ENCODE results near the gene VWF.

VWF gene

DNA sequence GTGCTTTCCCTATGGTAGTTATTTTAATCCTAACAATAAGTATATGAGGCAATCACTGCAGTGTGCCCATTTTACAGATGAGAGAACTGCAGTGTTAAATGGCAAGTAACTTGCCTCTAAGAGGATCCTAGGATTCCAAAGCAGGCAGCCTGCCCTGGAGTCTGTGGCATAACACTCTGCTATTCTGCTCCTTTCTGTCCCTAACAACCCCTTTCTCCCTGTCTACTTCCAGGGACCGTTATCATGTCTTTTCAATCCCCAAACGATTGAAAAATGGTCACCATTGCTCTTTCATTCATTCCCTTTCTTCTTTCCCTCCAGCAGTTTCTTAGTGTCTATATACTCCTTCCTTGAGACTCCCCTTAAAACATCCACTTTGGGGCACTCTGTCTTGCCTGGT lies 178.1 kb downstream of the VWF start:
- no peaks in the 10 kb centered on the region for H3K36me3 ChIP-seq (ENCODE audit: control insufficient read depth, insufficient read depth, low read length)
- H3K4me3 ChIP-seq (ENCODE audit: low read depth, low read length): no peak overlapping the region
- peaks cover 59% of the 10 kb centered on the region for H3K27me3 ChIP-seq (ENCODE audit: control insufficient read depth, insufficient read depth, low read length)
- no peak overlapping the region for H3K27ac ChIP-seq (ENCODE audit: low read depth, low read length)
- peaks cover 3% of the 10 kb centered on the region; the same call in 1 of the 2 replicates for H3K4me1 ChIP-seq (ENCODE audit: control insufficient read depth, insufficient read depth, low read length)
- H3K9ac ChIP-seq (ENCODE audit: low read length): no peak overlapping the region
- no peaks in the 10 kb centered on the region for H3K9me3 ChIP-seq (ENCODE audit: control insufficient read depth, insufficient read depth, low read depth, low read length)

GRCh38 chr12:5945071-5946008 lies 179.1 kb downstream of the VWF start, which contains the start of gene ANO2:
Gene ANO2, minus strand, starts transcription at chr12:5945259. Its CDS starts 42 bp downstream, at chr12:5945217.
- H3K4me1 ChIP-seq (ENCODE audit: control insufficient read depth, insufficient read depth, low read length): peaks cover 3% of the 10 kb centered on the region; the same call in 1 of the 2 replicates
- H3K27ac ChIP-seq (ENCODE audit: low read depth, low read length): no peak within 1 kb of the TSS
- H3K9me3 ChIP-seq (ENCODE audit: control insufficient read depth, insufficient read depth, low read depth, low read length): no peaks in the 10 kb centered on the region
- H3K9ac ChIP-seq (ENCODE audit: low read length): peak within 1 kb of the TSS; percentile 76
- H3K36me3 ChIP-seq (ENCODE audit: control insufficient read depth, insufficient read depth, low read length): no peaks in the 10 kb centered on the region
- H3K27me3 ChIP-seq (ENCODE audit: control insufficient read depth, insufficient read depth, low read length): peaks cover 51% of the 10 kb centered on the region
- peak within 1 kb of the TSS; percentile 80 for H3K4me3 ChIP-seq (ENCODE audit: low read depth, low read length)

- Histone ChIP-seq H3K9ac (ENCODE audit: low read length) (peak overlapping the region; percentile 76), H3K4me3 (ENCODE audit: low read depth, low read length) (peak overlapping the region; percentile 80), H3K36me3 (ENCODE audit: control insufficient read depth, insufficient read depth, low read length) (no peaks in the 10 kb centered on the region), H3K9me3 (ENCODE audit: control insufficient read depth, insufficient read depth, low read depth, low read length) (no peaks in the 10 kb centered on the region), H3K27me3 (ENCODE audit: control insufficient read depth, insufficient read depth, low read length) (peaks cover 51% of the 10 kb centered on the region), H3K27ac (ENCODE audit: low read depth, low read length) (no peak overlapping the region), H3K4me1 (ENCODE audit: control insufficient read depth, insufficient read depth, low read length) (peaks cover 3% of the 10 kb centered on the region; the same call in 1 of the 2 replicates)
Observed at GRCh38 chr12:5944688-5945070, 179.8 kb downstream of the VWF start.

DNA sequence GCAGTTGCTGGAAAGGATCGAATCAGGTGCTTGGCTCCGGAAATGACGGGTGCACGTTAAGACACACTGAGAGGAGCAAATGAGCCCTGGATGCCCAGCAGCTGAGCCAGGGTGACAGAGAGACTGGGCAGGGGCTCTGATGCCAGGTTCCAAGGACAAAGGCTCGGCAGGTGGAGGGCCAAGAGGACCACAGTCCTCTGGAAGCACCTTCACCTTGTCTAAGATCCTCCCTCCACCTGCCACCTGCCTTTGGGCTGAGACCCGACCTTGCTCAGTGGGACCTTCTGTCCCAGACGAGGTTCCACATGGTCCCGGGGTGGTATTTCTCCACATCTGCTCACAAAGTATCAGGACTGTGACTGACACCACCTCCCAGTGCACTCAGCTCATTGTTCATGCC lies 180.4 kb downstream of the VWF start:
- H3K9ac ChIP-seq (ENCODE audit: low read length): no peak overlapping the region
- peaks cover 51% of the 10 kb centered on the region for H3K27me3 ChIP-seq (ENCODE audit: control insufficient read depth, insufficient read depth, low read length)
- H3K27ac ChIP-seq (ENCODE audit: low read depth, low read length): no peak overlapping the region
- H3K4me3 ChIP-seq (ENCODE audit: low read depth, low read length): peak overlapping the region; percentile 80; the same call in 1 of the 2 replicates
- no peaks in the 10 kb centered on the region for H3K9me3 ChIP-seq (ENCODE audit: control insufficient read depth, insufficient read depth, low read depth, low read length)
- H3K36me3 ChIP-seq (ENCODE audit: control insufficient read depth, insufficient read depth, low read length): no peaks in the 10 kb centered on the region
- H3K4me1 ChIP-seq (ENCODE audit: control insufficient read depth, insufficient read depth, low read length): peaks cover 3% of the 10 kb centered on the region; the same call in 1 of the 2 replicates

GRCh38 chr12:5941907-5942306 lies 182.6 kb downstream of the VWF start:
- no peaks in the 10 kb centered on the region for H3K36me3 ChIP-seq (ENCODE audit: control insufficient read depth, insufficient read depth, low read length)
- no peak overlapping the region for H3K27ac ChIP-seq (ENCODE audit: low read depth, low read length)
- H3K27me3 ChIP-seq (ENCODE audit: control insufficient read depth, insufficient read depth, low read length): peaks cover 36% of the 10 kb centered on the region
- H3K9ac ChIP-seq (ENCODE audit: low read length): no peak overlapping the region
- no peak overlapping the region for H3K4me3 ChIP-seq (ENCODE audit: low read depth, low read length)
- no peaks in the 10 kb centered on the region for H3K9me3 ChIP-seq (ENCODE audit: control insufficient read depth, insufficient read depth, low read depth, low read length)
- H3K4me1 ChIP-seq (ENCODE audit: control insufficient read depth, insufficient read depth, low read length): peaks cover 3% of the 10 kb centered on the region; the same call in 1 of the 2 replicates

- Histone ChIP-seq H3K4me1 (ENCODE audit: control insufficient read depth, insufficient read depth, low read length) (no peaks in the 10 kb centered on the region), H3K4me3 (ENCODE audit: low read depth, low read length) (no peak overlapping the region), H3K9me3 (ENCODE audit: control insufficient read depth, insufficient read depth, low read depth, low read length) (no peaks in the 10 kb centered on the region), H3K27me3 (ENCODE audit: control insufficient read depth, insufficient read depth, low read length) (no peaks in the 10 kb centered on the region; the same call in 1 of the 2 replicates), H3K27ac (ENCODE audit: low read depth, low read length) (no peak overlapping the region), H3K9ac (ENCODE audit: low read length) (no peak overlapping the region), H3K36me3 (ENCODE audit: control insufficient read depth, insufficient read depth, low read length) (no peaks in the 10 kb centered on the region)
Observed at GRCh38 chr12:5927732-5928516, 196.5 kb downstream of the VWF start.

- H3K27ac ChIP-seq (ENCODE audit: low read depth, low read length): no peak overlapping the region
- no peaks in the 10 kb centered on the region for H3K36me3 ChIP-seq (ENCODE audit: control insufficient read depth, insufficient read depth, low read length)
- H3K9me3 ChIP-seq (ENCODE audit: control insufficient read depth, insufficient read depth, low read depth, low read length): no peaks in the 10 kb centered on the region
- no peak overlapping the region for H3K4me3 ChIP-seq (ENCODE audit: low read depth, low read length)
- H3K4me1 ChIP-seq (ENCODE audit: control insufficient read depth, insufficient read depth, low read length): no peaks in the 10 kb centered on the region; the same call in 1 of the 2 replicates
- no peaks in the 10 kb centered on the region for H3K27me3 ChIP-seq (ENCODE audit: control insufficient read depth, insufficient read depth, low read length)
- no peak overlapping the region for H3K9ac ChIP-seq (ENCODE audit: low read length)
Observed at GRCh38 chr12:5925646-5926045, 198.8 kb downstream of the VWF start.

GRCh38 chr12:5924342-5924741 lies 200.1 kb downstream of the VWF start:
- no peaks in the 10 kb centered on the region for H3K9me3 ChIP-seq (ENCODE audit: control insufficient read depth, insufficient read depth, low read depth, low read length)
- H3K9ac ChIP-seq (ENCODE audit: low read length): no peak overlapping the region
- H3K27ac ChIP-seq (ENCODE audit: low read depth, low read length): no peak overlapping the region
- H3K4me1 ChIP-seq (ENCODE audit: control insufficient read depth, insufficient read depth, low read length): no peaks in the 10 kb centered on the region; the same call in 1 of the 2 replicates
- no peaks in the 10 kb centered on the region for H3K27me3 ChIP-seq (ENCODE audit: control insufficient read depth, insufficient read depth, low read length)
- no peak overlapping the region for H3K4me3 ChIP-seq (ENCODE audit: low read depth, low read length)
- H3K36me3 ChIP-seq (ENCODE audit: control insufficient read depth, insufficient read depth, low read length): no peaks in the 10 kb centered on the region

DNA sequence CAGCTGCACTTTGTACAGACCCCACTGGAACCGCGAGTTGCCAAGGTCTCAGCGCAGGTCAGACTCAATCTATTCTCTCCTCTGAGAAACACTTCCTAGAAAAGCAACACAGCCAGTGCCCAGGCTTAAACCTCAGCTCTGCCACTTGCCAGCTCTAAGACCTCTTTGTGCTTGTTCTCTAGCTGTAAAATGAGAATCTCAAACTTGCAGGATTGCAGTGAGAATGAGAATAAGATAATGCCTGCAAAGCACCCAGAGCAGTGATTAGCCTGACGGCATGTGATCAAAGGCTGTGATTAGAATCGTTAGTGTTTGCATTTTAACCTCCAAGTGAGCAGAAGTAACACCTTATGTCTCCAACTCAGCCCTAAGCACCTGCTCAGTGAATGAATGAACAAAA lies 200.7 kb downstream of the VWF start:
- H3K36me3 ChIP-seq (ENCODE audit: control insufficient read depth, insufficient read depth, low read length): no peaks in the 10 kb centered on the region
- no peaks in the 10 kb centered on the region; the same call in 1 of the 2 replicates for H3K4me1 ChIP-seq (ENCODE audit: control insufficient read depth, insufficient read depth, low read length)
- H3K9ac ChIP-seq (ENCODE audit: low read length): no peak overlapping the region
- no peak overlapping the region for H3K27ac ChIP-seq (ENCODE audit: low read depth, low read length)
- H3K4me3 ChIP-seq (ENCODE audit: low read depth, low read length): no peak overlapping the region
- no peaks in the 10 kb centered on the region for H3K9me3 ChIP-seq (ENCODE audit: control insufficient read depth, insufficient read depth, low read depth, low read length)
- H3K27me3 ChIP-seq (ENCODE audit: control insufficient read depth, insufficient read depth, low read length): no peaks in the 10 kb centered on the region

DNA sequence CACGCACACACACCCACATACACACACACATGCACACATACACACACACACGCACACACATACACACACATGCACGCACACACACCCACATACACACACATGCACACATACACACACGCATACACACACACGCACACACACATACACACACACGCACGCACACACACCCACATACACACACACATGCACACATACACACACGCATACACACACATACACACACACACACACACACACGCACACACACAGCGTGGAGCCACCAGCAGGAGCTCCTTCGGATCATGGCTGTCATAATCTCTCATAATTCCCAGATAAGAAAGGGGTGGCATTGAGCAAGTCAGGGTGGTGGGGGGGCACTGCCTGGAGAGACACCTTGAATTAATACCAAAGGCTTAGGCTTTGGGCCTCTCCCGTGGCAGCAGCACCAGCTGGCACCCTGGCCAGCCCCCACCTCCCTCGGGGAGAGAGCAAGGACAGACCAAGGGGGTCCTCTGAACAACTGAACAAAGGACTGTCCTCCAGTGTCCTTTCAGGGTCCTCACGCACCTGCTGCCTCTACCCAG lies 201.3 kb downstream of the VWF start:
- H3K27ac ChIP-seq (ENCODE audit: low read depth, low read length): no peak overlapping the region
- no peak overlapping the region for H3K9ac ChIP-seq (ENCODE audit: low read length)
- no peaks in the 10 kb centered on the region for H3K27me3 ChIP-seq (ENCODE audit: control insufficient read depth, insufficient read depth, low read length)
- no peaks in the 10 kb centered on the region; the same call in 1 of the 2 replicates for H3K4me1 ChIP-seq (ENCODE audit: control insufficient read depth, insufficient read depth, low read length)
- no peaks in the 10 kb centered on the region for H3K9me3 ChIP-seq (ENCODE audit: control insufficient read depth, insufficient read depth, low read depth, low read length)
- H3K36me3 ChIP-seq (ENCODE audit: control insufficient read depth, insufficient read depth, low read length): no peaks in the 10 kb centered on the region
- H3K4me3 ChIP-seq (ENCODE audit: low read depth, low read length): no peak overlapping the region
